SK-N-SH (cell line): Measurements from ENCODE around the gene FAM177B. TPM values are rescaled to one million over a fixed set of nuclear protein-coding genes. Genes with fewer than 3 reads are reported as not detected.
"Not testable (repeated sequence)": the region's sequence is repeated elsewhere in the genome, so short reads cannot be mapped to it uniquely, and the experiment has no call there.

ENCODE experiments used
- CTCF ChIA-PET: fragments of 300-600, 350-600 bp; formaldehyde crosslinking; extraction: SDS; loops from one replicate; lab custom pipeline; 2021; lab: Yijun Ruan, JAX
- POLR2A ChIA-PET: fragments of 350-600 bp; sonication (Branson Sonifier 250); formaldehyde crosslinking; extraction: SDS; loops from one replicate; lab custom pipeline; 2020; ENCODE audit warnings: antibody characterized with exemption, inconsistent platforms; lab: Yijun Ruan, JAX
- DNase-seq: peaks from one replicate; pipeline ENCODE4 v3.0.0; 2012
- H2AFZ ChIP-seq: fragments of 200-600 bp; sonication (generic); 2 replicates; pipeline ENCODE4 v1.8.1; 2016; ENCODE audit warnings: antibody characterized with exemption, mild to moderate bottlenecking, low read depth
- H3F3A ChIP-seq: fragments of 200-600 bp; sonication (generic); replicated peaks from 2 replicates; pipeline ENCODE3; 2016; ENCODE audit warnings: antibody characterized with exemption, mild to moderate bottlenecking; ENCODE audit not compliant: insufficient read depth
- H3K27ac ChIP-seq, 2 experiments: fragments of 200-500 bp in 1 of 2; fragments of 200-600 bp in 1 of 2; sonication (Bioruptor generic) in 1 of 2; sonication (generic), shearing (Covaris generic) in 1 of 2; 2 replicates each; pipeline versions ENCODE4 v1.5.1 to v1.6.1; 2014 to 2016; ENCODE audit warnings: low read depth in 2 of 2, inconsistent platforms in 1 of 2, low read length in 1 of 2, mild to moderate bottlenecking in 1 of 2, mixed read lengths in 1 of 2
- H3K27me3 ChIP-seq: fragments of 200-600 bp; sonication (generic), shearing (Covaris generic); 2 replicates; pipeline ENCODE4 v1.6.1; 2016; ENCODE audit warnings: mixed run types; ENCODE audit not compliant: insufficient read depth
- H3K36me3 ChIP-seq, 2 experiments: fragments of 200-500 bp in 1 of 2; fragments of 200-600 bp in 1 of 2; sonication (Bioruptor generic) in 1 of 2; sonication (generic) in 1 of 2; replicated peaks in 1 of 2; 2 replicates each; pipeline versions ENCODE3 to v1.5.1; 2014 to 2016; ENCODE audit warnings: low read length in 1 of 2, mild to moderate bottlenecking in 1 of 2; ENCODE audit not compliant: insufficient read depth in 2 of 2, control insufficient read depth in 1 of 2
- H3K4me1 ChIP-seq, 2 experiments: fragments of 200-500 bp in 1 of 2; fragments of 200-600 bp in 1 of 2; sonication (Bioruptor generic) in 1 of 2; sonication (generic), shearing (Covaris generic) in 1 of 2; 2 replicates each; pipeline versions ENCODE4 v1.5.1 to v1.6.1; 2014 to 2016; ENCODE audit warnings: low read depth in 1 of 2, low read length in 1 of 2, mixed run types in 1 of 2; ENCODE audit not compliant: insufficient read depth in 2 of 2, control insufficient read depth in 1 of 2
- H3K4me2 ChIP-seq: fragments of 200-600 bp; sonication (generic), shearing (Covaris generic); 2 replicates; pipeline ENCODE4 v1.6.1; 2017; ENCODE audit warnings: mixed run types
- H3K4me3 ChIP-seq, 2 experiments: fragments of 200-500 bp in 1 of 2; fragments of 200-600 bp in 1 of 2; sonication (Bioruptor generic) in 1 of 2; sonication (generic), shearing (Covaris generic) in 1 of 2; 2 replicates each; pipeline versions ENCODE4 v1.5.1 to v1.8.1; 2014 to 2016; ENCODE audit warnings: low read depth in 2 of 2, inconsistent platforms in 1 of 2, low read length in 1 of 2, mild to moderate bottlenecking in 1 of 2, mixed read lengths in 1 of 2, moderate library complexity in 1 of 2
- H3K79me2 ChIP-seq: fragments of 200-600 bp; sonication (generic); 2 replicates; pipeline ENCODE4 v1.8.1; 2017; ENCODE audit warnings: mild to moderate bottlenecking; ENCODE audit not compliant: insufficient read depth
- H3K9ac ChIP-seq: fragments of 200-600 bp; sonication (generic); 2 replicates; pipeline ENCODE4 v1.6.1; 2017; ENCODE audit warnings: mixed run types
- H3K9me2 ChIP-seq: fragments of 200-600 bp; sonication (generic); 2 replicates; pipeline ENCODE4 v1.6.1; 2017; ENCODE audit warnings: mixed run types
- H3K9me3 ChIP-seq: fragments of 200-600 bp; sonication (generic); 2 replicates; pipeline ENCODE4 v1.6.1; 2017; ENCODE audit warnings: mixed run types, mild to moderate bottlenecking, moderate library complexity
- H4K20me1 ChIP-seq: fragments of 200-600 bp; sonication (generic); 2 replicates; pipeline ENCODE4 v1.6.1; 2017; ENCODE audit warnings: mild to moderate bottlenecking, mixed run types; ENCODE audit not compliant: insufficient read depth
- ELF1 ChIP-seq: IDR thresholded peaks from 2 replicates; pipeline ENCODE4 v1.4.0; 2012
- GATA2 ChIP-seq: sonication (generic); formaldehyde crosslinking; IDR thresholded peaks from 2 replicates; pipeline ENCODE4 v1.5.0; 2020; ENCODE audit warnings: mild to moderate bottlenecking, missing genetic modification reagents
- MXI1 ChIP-seq: IDR thresholded peaks from 2 replicates; pipeline ENCODE4 v1.6.1; 2012; ENCODE audit warnings: mild to moderate bottlenecking, low read depth, low read length, improper control_type of control experiment
- REST ChIP-seq: IDR thresholded peaks from 2 replicates; pipeline ENCODE4 v1.6.1; 2012; ENCODE audit warnings: mild to moderate bottlenecking, low read depth, low read length, moderate library complexity
- SMC3 ChIP-seq: IDR thresholded peaks from 2 replicates; pipeline ENCODE4 v1.6.1; 2012; ENCODE audit warnings: low read depth, low read length, improper control_type of control experiment
- ZBTB33 ChIP-seq: IDR thresholded peaks from 2 replicates; pipeline ENCODE4 v1.4.0; 2012; ENCODE audit warnings: low read depth, borderline replicate concordance
- WGBS: methylation state at CpG from one replicate; pipeline ENCODE4 v1.1.6; 2017; ENCODE audit warnings: low lambda C conversion rate; 5-methylcytosine and 5-hydroxymethylcytosine counted together
- polyA plus RNA-seq, 3 experiments: library from polyadenylated mRNA; depleted of rRNA; stranded (reverse); fragments of >200 nt; gene quantifications; 2 replicates each; pipeline ENCODE4 v1.2.3, GENCODE V29; 2012

The FAM177B gene
- polyA plus RNA-seq, 1 of the 3 experiments (the other 2 are of a cell fraction) = not detected

GRCh38 chr1:222759451-222760035 is 22.5 kb downstream of the FAM177B start (continued):
- TF ChIP-seq ZBTB33 = no peak
- TF ChIP-seq GATA2 (CRISPR knock-in tag) = no peak
- TF ChIP-seq REST = no peak
- TF ChIP-seq MXI1 = no peak
- TF ChIP-seq, all 33 proteins: peak for 0

GRCh38 chr1:222761083-222761482 is 24.1 kb downstream of the FAM177B start:
- Histone ChIP-seq H3K4me3 (no peak overlapping the region), H3K9me2 (no peaks in the 10 kb centered on the region), H3K27me3 (no peaks in the 10 kb centered on the region), H3K9ac (no peak overlapping the region)
- TF ChIP-seq ELF1 (no peak), SMC3 (no peak)
- TF ChIP-seq, all 33 proteins: peak for 0
- no peaks in the 10 kb centered on the region for H3K9me3 ChIP-seq
- H3K27ac ChIP-seq = no peak overlapping the region
- WGBS = 0% methylated on average over 1 of the region's 1 CpG
- no peaks in the 10 kb centered on the region for H3K36me3 ChIP-seq
- no peaks in the 10 kb centered on the region for H4K20me1 ChIP-seq
- H3K4me2 ChIP-seq = no peak overlapping the region
- ChIA-PET CTCF (no interaction called here), POLR2A (no interaction called here)
- no peak overlapping the region for H2AFZ ChIP-seq
- no peaks in the 10 kb centered on the region for H3K4me1 ChIP-seq
- no peaks in the 10 kb centered on the region for H3K79me2 ChIP-seq
- no peaks in the 10 kb centered on the region for H3F3A ChIP-seq
- no peak for DNase-seq

- H2AFZ ChIP-seq, CTCF ChIA-PET, H3K9ac ChIP-seq, H3K9me3 ChIP-seq, H3K4me1 ChIP-seq, DNase-seq, H3K79me2 ChIP-seq, POLR2A ChIA-PET, H3K27me3 ChIP-seq, H3K4me2 ChIP-seq, H4K20me1 ChIP-seq, H3K27ac ChIP-seq, H3K4me3 ChIP-seq, H3K36me3 ChIP-seq, H3K9me2 ChIP-seq, H3F3A ChIP-seq: not testable (repeated sequence)
- WGBS = 37% methylated on average over 4 of the region's 4 CpGs
These were observed 25.2 kb downstream of the FAM177B start for GRCh38 chr1:222762178-222762577.
